ENCODE measurements around the gene LRRC39.

Gene LRRC39

GRCh38 chr1:100183370-100183769 is 5.3 kb upstream of the LRRC39 start:
- no peak for DNase-seq (ENCODE audit: low spot score)
- Histone ChIP-seq H3K27ac (no peak overlapping the region), H3K4me3 (no peak overlapping the region)
- TF ChIP-seq CTCF (IDR thresholded peaks at IDR 0.05): no peak

DNA sequence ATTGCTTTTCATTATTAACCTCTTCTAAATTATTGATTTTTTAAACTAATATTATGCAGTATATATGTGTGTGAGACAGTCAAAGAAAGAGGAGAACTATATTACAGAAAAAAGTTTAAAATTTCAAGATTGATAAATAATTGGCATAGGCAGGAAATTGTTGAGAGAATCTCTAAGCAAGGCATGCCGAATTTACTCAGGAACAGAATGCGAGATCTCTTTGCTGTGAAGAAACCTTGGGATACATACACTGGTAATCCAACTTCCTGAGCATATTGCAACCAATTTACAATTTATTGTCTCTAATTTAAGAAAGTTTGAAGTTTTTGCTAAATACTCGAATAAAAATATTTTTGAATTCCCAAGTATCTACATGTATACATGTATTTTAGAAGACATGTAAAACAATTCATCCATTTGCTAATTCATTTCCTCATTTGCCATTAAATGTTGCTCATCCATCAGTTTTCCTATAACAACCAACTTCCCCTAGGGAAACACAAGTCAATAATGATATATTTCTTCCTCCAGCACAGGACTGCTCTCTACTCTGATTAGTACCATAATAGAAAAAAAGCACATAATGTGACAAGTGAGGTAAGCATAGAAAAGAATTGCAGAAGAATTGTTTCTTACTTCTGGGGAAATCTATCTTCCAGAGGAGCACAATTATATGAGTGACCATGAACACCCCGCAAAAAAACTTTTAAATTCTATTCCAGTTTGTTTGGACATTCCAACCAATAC is 588 bp downstream of the LRRC39 start:
- no peak overlapping the region for H3K27ac ChIP-seq
- DNase-seq (ENCODE audit: low spot score): no peak
- no peak overlapping the region for H3K4me3 ChIP-seq
- TF ChIP-seq CTCF (IDR thresholded peaks at IDR 0.05): no peak

GRCh38 chr1:100168051-100168450 is 10.0 kb downstream of the LRRC39 start:
- no peak for TF ChIP-seq CTCF (IDR thresholded peaks at IDR 0.05)
- no peak overlapping the region for H3K4me3 ChIP-seq
- no peak overlapping the region for H3K27ac ChIP-seq
- DNase-seq (ENCODE audit: low spot score): no peak

DNA sequence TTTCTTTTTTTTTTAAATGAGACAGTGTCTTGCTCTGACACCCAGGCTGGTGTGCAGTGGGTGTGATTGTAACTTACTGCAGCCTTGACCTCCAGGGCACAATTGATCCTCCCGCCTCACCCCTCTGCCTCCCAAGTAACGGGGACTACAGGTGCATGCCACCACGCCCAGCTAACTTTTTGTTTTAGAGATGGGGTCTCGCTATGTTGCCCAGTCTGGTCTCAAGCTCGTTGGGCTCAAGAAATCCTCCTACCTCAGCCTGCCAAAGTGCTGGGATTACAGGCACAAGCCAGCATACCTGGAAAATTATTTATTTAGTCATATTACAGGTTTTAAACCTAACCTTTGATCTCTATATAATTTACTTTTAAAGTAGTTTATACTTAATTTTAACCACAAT is 13.4 kb downstream of the LRRC39 start:
- no peak for DNase-seq (ENCODE audit: low spot score)
- no peak overlapping the region for H3K27ac ChIP-seq
- no peak for TF ChIP-seq CTCF (IDR thresholded peaks at IDR 0.05)
- no peak overlapping the region for H3K4me3 ChIP-seq

DNA sequence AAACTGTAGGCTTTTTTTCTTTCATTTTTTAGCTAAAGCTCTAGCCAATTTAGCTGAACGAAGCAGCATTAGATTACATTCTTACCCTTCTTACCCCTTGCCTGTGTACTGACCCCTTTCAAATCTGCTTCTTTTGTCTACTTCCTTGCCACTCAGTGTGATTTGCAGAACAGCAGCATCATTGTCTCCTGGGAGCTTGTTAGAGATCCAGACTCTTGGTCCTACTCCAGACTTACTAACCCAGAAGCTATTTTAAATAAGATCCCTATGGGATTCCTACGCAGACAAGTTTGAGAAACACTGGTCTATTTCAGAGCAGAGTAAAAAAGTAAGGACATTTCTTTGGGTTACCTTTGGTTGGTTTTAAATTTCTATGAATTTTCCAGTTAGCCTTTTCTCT is 13.8 kb downstream of the LRRC39 start:
- H3K27ac ChIP-seq: no peak overlapping the region
- no peak overlapping the region for H3K4me3 ChIP-seq
- no peak for TF ChIP-seq CTCF (IDR thresholded peaks at IDR 0.05)
- DNase-seq (ENCODE audit: low spot score): no peak

- no peak for DNase-seq (ENCODE audit: low spot score)
- TF ChIP-seq CTCF (IDR thresholded peaks at IDR 0.05): no peak
- no peak overlapping the region for H3K4me3 ChIP-seq
- H3K27ac ChIP-seq: no peak overlapping the region
Measured at GRCh38 chr1:100162881-100163280, 15.2 kb downstream of the LRRC39 start.

- DNase-seq (ENCODE audit: low spot score): no peak
- Histone ChIP-seq H3K27ac (no peak overlapping the region), H3K4me3 (no peak overlapping the region)
- no peak for TF ChIP-seq CTCF (IDR thresholded peaks at IDR 0.05)
Measured at GRCh38 chr1:100152271-100152670, 25.8 kb downstream of the LRRC39 start.

Measured in coronary artery (tissue), 2 donors.